Activated CD4-positive, alpha-beta memory T cell treated with anti-CD3 and anti-CD28 coated beads for 36 hours (primary cell): Measurements from ENCODE around the gene CKAP4. TPM values are rescaled to one million over a fixed set of nuclear protein-coding genes. Genes with fewer than 3 reads are reported as not detected.
"Not testable (repeated sequence)": the region's sequence is repeated elsewhere in the genome, so short reads cannot be mapped to it uniquely, and the experiment has no call there.

ENCODE experiments used
- CTCF ChIA-PET: fragments of 350-600 bp; sonication (Branson Sonifier 250); formaldehyde crosslinking; loops from one replicate; lab custom pipeline; 2021; ENCODE audit warnings: antibody characterized with exemption, inconsistent platforms; lab: Charles Lee
- POLR2A ChIA-PET: fragments of 350-600 bp; sonication (Branson Sonifier 250); formaldehyde crosslinking; loops from one replicate; lab custom pipeline; 2021; ENCODE audit warnings: antibody characterized with exemption; lab: Charles Lee
- DNase-seq: peaks from one replicate; pipeline ENCODE4 v3.0.0-alpha.2; 2020
- H3K27ac Mint-ChIP-seq: one replicate; pipeline ENCODE4 v1.8.0; 2021; ENCODE audit warnings: mixed read lengths
- H3K27me3 Mint-ChIP-seq: one replicate; pipeline ENCODE4 v1.8.0; 2021; ENCODE audit warnings: mixed read lengths
- H3K36me3 Mint-ChIP-seq: one replicate; pipeline ENCODE4 v1.8.0; 2021; ENCODE audit warnings: mixed read lengths
- H3K4me1 Mint-ChIP-seq: one replicate; pipeline ENCODE4 v1.8.0; 2021; ENCODE audit warnings: low read depth, mixed read lengths
- H3K4me3 Mint-ChIP-seq: one replicate; pipeline ENCODE4 v1.8.0; 2021; ENCODE audit warnings: mild to moderate bottlenecking, mixed read lengths
- H3K9me3 Mint-ChIP-seq: one replicate; pipeline ENCODE4 v1.8.0; 2021; ENCODE audit warnings: mixed read lengths
- intact Hi-C: fragments of 100-400 bp; cut with micrococcal nuclease; formaldehyde crosslinking; loops from one replicate; pipeline ENCODE4 v1.15.1; 2023
- total RNA-seq, 2 experiments: library from RNA; stranded (reverse); gene quantifications; one replicate each; pipeline ENCODE4 v1.2.3, GENCODE V29; 2021

Gene CKAP4
- total RNA-seq, 2 experiments from 2014 or later = 18.5 to 19.0 TPM

DNA sequence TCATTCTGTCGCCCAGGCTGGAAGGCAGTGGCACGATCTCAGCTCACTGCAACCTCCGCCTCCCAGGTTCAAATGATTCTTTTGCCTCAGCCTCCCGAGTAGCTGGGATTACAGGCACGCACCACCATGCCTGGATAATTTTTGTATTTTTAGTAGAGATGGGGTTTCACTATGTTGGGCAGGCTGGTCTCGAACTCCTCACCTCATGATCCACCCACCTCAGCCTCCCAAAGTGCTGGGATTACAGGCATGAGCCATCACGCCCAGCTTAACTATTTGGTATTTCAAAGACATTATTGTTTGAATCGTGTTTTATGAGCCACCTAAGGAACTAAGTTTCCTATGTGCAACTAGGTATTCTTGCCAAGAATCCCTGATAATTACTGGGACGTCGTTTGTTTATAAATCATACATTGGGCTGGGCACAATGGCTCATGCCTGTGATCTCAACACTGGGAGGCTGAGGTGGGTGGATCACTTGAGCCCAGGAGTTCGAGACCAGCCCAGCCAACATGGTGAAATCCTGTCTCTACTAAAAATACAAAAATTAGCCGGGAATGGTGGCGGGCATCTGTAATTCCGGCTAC lies 38.8 kb upstream of the CKAP4 start:
- POLR2A ChIA-PET = not testable (repeated sequence)
- CTCF ChIA-PET = interaction anchor here (9.5 kb wide), 1 partner anchor 60 kb away, joined by 285 read pairs; no protein-coding TSS in a partner anchor

DNA sequence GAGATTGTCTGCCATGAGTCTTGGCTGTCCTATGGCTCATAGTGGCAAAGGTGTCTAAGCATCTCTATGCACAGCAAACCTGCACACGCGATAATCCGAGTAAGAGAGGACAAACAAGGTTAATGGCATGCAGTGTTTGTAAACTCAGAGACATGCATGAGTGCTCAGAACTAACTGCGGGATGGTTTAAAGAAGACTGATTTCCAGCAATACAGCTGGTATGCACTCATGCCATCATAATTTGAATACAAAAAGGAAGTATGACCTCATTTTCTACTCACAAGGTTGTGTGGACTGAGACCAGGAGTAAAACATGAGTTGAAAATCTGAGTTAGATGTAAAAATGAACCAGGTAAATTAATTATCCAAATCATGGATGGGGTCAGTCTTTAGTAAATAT lies 38.2 kb upstream of the CKAP4 start:
- intact Hi-C loops = no loop called here
- Mint-ChIP-seq H3K9me3 (peaks cover 14% of the 10 kb centered on the region), H3K36me3 (peaks cover 2% of the 10 kb centered on the region), H3K27ac (no peak overlapping the region), H3K4me1 (peaks cover 37% of the 10 kb centered on the region), H3K27me3 (peaks cover 1% of the 10 kb centered on the region), H3K4me3 (no peak overlapping the region)
- ChIA-PET POLR2A (no interaction called here), CTCF (interaction anchor here (9.5 kb wide), 1 partner anchor 60 kb away, joined by 285 read pairs; no protein-coding TSS in a partner anchor)
- DNase-seq = no peak

More for the DNA sequence above, 38.8 kb upstream of the CKAP4 start:
- DNase-seq, H3K27me3 Mint-ChIP-seq, H3K27ac Mint-ChIP-seq, intact Hi-C loops, H3K9me3 Mint-ChIP-seq, H3K4me3 Mint-ChIP-seq, H3K36me3 Mint-ChIP-seq: not testable (repeated sequence)
- peaks cover 37% of the 10 kb centered on the region for H3K4me1 Mint-ChIP-seq

DNA sequence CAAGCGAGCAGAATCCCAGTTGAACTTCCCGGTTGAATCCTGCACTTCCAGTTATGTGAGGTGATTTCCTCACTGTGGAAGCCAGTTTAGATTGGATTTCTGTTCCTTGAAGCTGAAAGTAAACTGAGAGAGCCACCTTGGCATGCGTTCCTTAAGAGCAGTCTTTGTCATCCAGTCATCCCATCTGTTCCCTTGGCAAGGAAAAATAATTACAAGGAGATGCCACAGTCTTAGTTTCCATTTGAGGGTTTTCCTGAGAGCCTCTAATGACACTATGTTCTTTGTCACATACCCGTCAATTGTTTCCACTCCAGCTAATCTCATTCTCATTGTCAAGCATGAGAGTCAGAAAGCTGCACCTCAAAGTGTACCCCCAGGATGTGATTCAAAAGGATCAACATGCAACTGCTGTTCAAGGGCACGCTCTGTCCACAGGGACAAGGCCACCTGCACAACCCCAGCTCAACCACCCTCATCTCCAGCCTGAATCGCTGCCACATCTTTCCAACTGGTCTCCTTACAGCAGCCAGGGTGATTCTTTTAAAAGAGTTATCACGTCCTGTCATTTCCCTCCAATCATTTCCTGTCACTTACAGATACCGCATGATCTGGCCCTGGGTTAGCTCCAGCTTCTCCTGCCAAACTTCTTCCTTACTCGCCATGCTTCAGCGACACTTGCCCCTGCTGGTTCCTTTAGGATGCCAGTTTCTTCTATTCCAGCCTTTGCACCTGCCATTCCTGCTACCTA lies 36.7 kb upstream of the CKAP4 start:
- ChIA-PET POLR2A (interaction anchor here (0.6 kb wide), 1 partner anchor 11 kb away, joined by 5 read pairs; no protein-coding TSS in a partner anchor), CTCF (interaction anchor here (0.6 to 9.5 kb wide), 3 partner anchors 11 to 598 kb away, joined by 3 to 285 read pairs (median 48); no protein-coding TSS in a partner anchor)
- intact Hi-C loops = loop anchor here (5.0 kb wide), 1 partner anchor 862 kb away; no protein-coding TSS in a partner anchor
- peaks cover 2% of the 10 kb centered on the region for H3K36me3 Mint-ChIP-seq
- peak; percentile 33 for DNase-seq
- H3K27me3 Mint-ChIP-seq = peaks cover 1% of the 10 kb centered on the region
- no peak overlapping the region for H3K4me3 Mint-ChIP-seq
- H3K27ac Mint-ChIP-seq = no peak overlapping the region
- H3K4me1 Mint-ChIP-seq = peaks cover 37% of the 10 kb centered on the region
- H3K9me3 Mint-ChIP-seq = peaks cover 14% of the 10 kb centered on the region

DNA sequence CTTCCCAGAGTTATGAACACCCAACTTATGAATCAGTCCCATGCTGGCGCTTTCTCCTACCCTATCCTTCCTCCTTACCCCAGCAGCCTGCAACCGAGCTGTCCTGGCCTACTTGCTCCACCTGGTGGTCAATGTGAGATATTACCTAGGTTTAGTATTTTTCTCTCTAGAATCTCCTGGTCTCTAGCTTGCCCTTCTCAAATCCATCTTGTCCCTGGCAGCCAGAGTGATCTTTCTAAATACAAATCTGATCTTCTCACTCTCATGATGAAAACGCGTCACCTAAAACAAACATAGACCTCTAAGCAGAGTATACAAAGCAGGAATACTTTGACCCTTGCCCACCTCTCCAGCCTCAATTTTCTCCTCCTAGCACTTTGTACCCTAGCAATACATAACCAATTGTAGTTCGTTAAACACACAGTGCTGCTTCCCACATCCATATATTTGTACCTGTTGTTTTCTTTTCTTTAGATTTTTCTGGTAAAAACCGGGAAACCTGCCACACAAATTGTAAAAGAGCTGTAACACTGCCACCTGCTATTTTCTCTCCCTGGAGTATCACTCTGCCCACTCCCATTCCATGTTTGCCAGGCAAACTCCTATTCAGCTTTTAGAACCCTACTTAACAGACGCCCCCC lies 34.8 kb upstream of the CKAP4 start:
- no peak overlapping the region for H3K27ac Mint-ChIP-seq
- H3K9me3 Mint-ChIP-seq = peaks cover 14% of the 10 kb centered on the region
- CTCF ChIA-PET = interaction anchor here (0.6 to 9.5 kb wide), 25 partner anchors 8 to 874 kb away, joined by 3 to 285 read pairs (median 3); no protein-coding TSS in a partner anchor
- peaks cover 2% of the 10 kb centered on the region for H3K36me3 Mint-ChIP-seq
- H3K27me3 Mint-ChIP-seq = peaks cover 1% of the 10 kb centered on the region
- intact Hi-C loops = loop anchor here (1.0 to 5.0 kb wide), 3 partner anchors 34 to 860 kb away; partner anchors contain the start of gene CKAP4
- POLR2A ChIA-PET = interaction anchor here (1.5 kb wide), 1 partner anchor 21 kb away, joined by 3 read pairs; no protein-coding TSS in a partner anchor
- peaks cover 20% of the 10 kb centered on the region for H3K4me1 Mint-ChIP-seq
- DNase-seq = peak; percentile 65
- H3K4me3 Mint-ChIP-seq = no peak overlapping the region

DNA sequence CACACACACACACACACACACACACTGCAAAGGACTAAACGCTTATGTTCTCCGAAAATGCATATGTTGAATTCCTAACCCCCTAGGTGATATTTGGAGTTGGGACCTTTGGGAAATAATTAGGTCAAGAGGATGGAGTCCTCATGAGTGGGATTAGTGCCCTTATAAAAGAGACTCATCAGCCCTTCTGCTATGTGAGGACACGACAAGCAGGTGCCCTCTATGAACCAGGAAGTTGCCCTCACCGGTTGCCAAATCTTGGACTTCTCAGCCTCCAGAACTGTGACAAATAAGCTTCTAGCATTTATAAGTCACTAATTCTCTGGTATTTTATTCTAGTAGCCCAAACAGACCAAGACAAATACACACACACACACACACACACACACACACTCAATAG lies 34.0 kb upstream of the CKAP4 start:
- Mint-ChIP-seq H3K36me3 (peaks cover 2% of the 10 kb centered on the region), H3K4me3 (no peak overlapping the region), H3K9me3 (peaks cover 14% of the 10 kb centered on the region), H3K27me3 (peaks cover 1% of the 10 kb centered on the region), H3K27ac (no peak overlapping the region), H3K4me1 (peaks cover 16% of the 10 kb centered on the region)
- intact Hi-C loops = loop anchor here (1.0 to 5.0 kb wide), 3 partner anchors 33 to 860 kb away; partner anchors contain the start of gene CKAP4
- DNase-seq = no peak
- ChIA-PET POLR2A (interaction anchor here (1.5 kb wide), 1 partner anchor 22 kb away, joined by 3 read pairs; no protein-coding TSS in a partner anchor), CTCF (interaction anchor here (0.6 to 9.5 kb wide), 12 partner anchors 9 to 148 kb away, joined by 3 to 285 read pairs (median 4); no protein-coding TSS in a partner anchor)

DNA sequence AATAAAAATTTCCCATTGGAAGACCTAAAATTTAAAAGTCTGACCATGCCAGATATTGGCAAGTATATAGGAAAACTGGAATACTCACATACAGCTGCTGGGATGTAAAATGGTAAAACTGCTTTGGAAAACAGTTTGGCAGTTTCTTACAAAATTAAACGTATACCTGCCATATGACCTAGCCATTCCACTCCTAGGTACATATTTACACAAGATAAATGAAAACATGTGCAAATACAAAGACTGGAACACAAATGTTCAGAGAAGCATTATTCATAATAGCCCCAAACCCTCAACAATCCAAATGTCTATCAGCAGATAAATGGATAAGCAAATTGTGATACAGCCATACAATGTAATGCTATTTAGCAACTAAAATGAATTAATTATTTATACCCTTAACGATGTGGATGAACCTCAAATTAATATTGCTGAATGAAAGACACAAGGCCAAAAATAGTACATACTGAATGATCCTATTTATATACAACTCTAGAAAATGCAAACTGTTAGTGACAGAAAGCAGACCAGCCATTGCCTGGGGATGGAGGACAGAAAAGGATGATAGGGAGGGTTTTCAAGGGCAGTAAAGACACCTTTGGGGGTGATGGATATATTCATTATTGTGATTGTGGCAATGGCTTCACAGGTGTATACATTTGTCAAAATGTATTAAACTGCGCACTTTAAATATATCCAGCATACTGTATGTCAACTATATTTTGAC lies 33.4 kb upstream of the CKAP4 start:
- H3K4me1 Mint-ChIP-seq = peaks cover 16% of the 10 kb centered on the region
- no peak overlapping the region for H3K27ac Mint-ChIP-seq
- peaks cover 1% of the 10 kb centered on the region for H3K27me3 Mint-ChIP-seq
- peaks cover 2% of the 10 kb centered on the region for H3K36me3 Mint-ChIP-seq
- peaks cover 14% of the 10 kb centered on the region for H3K9me3 Mint-ChIP-seq
- intact Hi-C loops = loop anchor here (5.0 kb wide), 1 partner anchor 859 kb away; no protein-coding TSS in a partner anchor
- ChIA-PET CTCF (interaction anchor here (0.6 to 9.5 kb wide), 6 partner anchors 9 to 77 kb away, joined by 3 to 285 read pairs (median 4); no protein-coding TSS in a partner anchor), POLR2A (interaction anchor here (1.5 kb wide), 1 partner anchor 22 kb away, joined by 3 read pairs; no protein-coding TSS in a partner anchor)
- no peak overlapping the region for H3K4me3 Mint-ChIP-seq
- DNase-seq = no peak

DNA sequence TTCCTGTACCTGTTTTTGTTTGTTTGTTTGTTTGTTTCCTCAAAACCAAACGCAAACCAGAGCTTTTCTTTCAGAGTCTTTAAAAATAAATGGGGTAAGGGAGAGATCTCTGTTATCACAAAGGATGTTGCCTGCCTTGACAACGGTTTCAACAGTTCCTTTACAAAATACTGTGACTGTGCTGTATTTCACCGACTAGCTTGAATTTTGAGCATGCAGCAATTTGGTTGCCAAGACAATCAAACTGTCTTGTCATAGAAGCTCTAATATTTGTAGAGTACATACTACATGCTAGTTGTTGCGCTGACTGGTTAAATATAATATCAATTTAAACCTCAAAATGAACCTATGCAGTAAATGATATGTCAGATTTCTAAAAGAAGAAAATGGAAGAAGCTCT lies 32.3 kb upstream of the CKAP4 start:
- Mint-ChIP-seq H3K4me1 (peaks cover 10% of the 10 kb centered on the region), H3K4me3 (no peak overlapping the region), H3K27me3 (peaks cover 1% of the 10 kb centered on the region), H3K36me3 (peaks cover 2% of the 10 kb centered on the region), H3K27ac (no peak overlapping the region), H3K9me3 (peaks cover 14% of the 10 kb centered on the region)
- intact Hi-C loops = loop anchor here (5.0 kb wide), 1 partner anchor 858 kb away; no protein-coding TSS in a partner anchor
- ChIA-PET CTCF (interaction anchor here (1.5 to 9.5 kb wide), 2 partner anchors 54 to 77 kb away, joined by 4 to 285 read pairs; partner anchors contain the start of gene POLR3B), POLR2A (no interaction called here)
- no peak for DNase-seq

DNA sequence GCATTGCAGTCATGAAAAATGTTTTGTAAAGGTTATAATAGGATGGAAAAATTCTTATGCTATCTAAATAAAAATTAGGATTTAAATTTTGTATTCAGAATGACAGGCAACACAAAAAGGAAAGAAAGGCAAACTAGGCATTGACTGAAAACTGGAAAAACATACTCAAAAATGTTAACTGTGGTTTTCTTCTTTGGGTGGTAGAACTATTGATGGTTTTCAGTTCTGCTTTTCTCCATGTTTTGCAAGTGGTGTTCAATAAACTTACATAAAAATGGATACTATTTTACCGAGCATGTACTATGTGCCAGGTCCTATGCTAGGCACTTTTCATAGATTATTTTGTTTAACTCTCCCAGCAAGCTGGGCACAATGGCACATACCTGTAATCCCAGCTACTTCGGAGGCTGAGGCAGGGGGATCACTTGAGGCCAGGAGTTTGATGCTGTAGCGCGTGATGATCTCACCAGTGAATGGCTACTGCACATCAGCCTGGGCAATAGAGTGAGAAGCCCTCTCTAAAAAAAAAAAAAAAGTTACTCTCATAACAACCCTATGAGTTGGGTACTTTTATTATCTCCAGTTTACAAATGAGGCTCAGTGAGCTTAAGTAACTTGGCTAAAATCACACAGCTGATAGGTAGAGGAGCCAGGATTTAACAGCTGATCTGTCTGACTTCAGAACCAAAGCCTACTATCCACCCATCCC lies 28.4 kb upstream of the CKAP4 start:
- Mint-ChIP-seq H3K9me3 (peaks cover 2% of the 10 kb centered on the region), H3K27ac (no peak overlapping the region), H3K4me3 (no peak overlapping the region), H3K36me3 (no peaks in the 10 kb centered on the region), H3K27me3 (no peaks in the 10 kb centered on the region), H3K4me1 (no peaks in the 10 kb centered on the region)
- no peak for DNase-seq
- ChIA-PET CTCF (interaction anchor here (0.9 kb wide), 1 partner anchor 49 kb away, joined by 3 read pairs; no protein-coding TSS in a partner anchor), POLR2A (no interaction called here)
- intact Hi-C loops = no loop called here

DNA sequence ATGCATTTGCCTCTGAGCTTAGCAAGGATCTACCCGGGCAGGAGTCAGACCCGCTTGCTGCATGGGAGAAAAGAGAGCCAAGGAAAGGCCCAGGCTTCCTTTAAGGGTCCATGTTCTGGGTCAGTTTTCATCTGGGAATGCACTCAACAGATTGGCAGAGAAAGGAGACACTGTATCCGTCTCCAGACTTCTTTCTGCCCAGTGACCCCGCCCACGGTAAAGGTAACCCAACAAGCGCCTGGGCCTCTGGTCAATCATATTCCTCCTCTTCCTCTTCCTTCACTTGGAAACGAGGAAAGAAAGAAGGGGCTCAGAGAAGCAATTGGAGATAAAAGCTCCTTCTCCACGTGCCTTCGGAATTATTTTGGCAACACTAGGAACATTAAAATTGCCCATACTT lies 27.6 kb upstream of the CKAP4 start:
- ChIA-PET CTCF (interaction anchor here (0.6 to 1.2 kb wide), 3 partner anchors 49 to 53 kb away, joined by 3 to 5 read pairs (median 3); no protein-coding TSS in a partner anchor), POLR2A (no interaction called here)
- no peak overlapping the region for H3K4me3 Mint-ChIP-seq
- H3K9me3 Mint-ChIP-seq = no peaks in the 10 kb centered on the region
- intact Hi-C loops = no loop called here
- H3K27me3 Mint-ChIP-seq = no peaks in the 10 kb centered on the region
- H3K27ac Mint-ChIP-seq = no peak overlapping the region
- H3K4me1 Mint-ChIP-seq = no peaks in the 10 kb centered on the region
- H3K36me3 Mint-ChIP-seq = no peaks in the 10 kb centered on the region
- no peak for DNase-seq

DNA sequence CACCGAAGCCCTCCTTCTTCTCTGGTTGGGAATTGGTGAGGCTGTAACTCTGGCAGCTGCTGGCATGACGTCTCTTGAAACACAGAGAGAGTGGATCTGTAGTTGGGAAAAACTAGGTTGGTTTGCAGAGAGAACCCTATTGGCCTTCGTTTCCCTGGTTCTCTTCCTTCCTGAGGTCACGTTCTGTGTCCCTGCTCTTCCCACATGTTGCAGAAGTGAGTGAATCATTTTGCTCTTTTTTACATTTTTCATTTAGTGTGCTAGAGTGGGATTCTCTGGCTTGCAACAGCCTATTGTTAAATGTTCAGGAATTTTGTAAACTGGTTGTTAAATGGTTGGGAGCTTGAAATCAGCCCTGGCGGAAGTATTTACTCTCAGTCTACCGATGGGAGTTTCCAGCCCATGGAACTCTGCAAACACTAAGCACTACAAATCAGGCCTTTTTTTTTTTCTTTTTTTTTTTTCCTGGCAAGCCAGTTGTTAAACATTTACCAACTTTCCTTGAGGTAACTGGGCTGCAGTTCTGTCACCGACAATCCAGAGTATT lies 26.8 kb upstream of the CKAP4 start:
- no peaks in the 10 kb centered on the region for H3K27me3 Mint-ChIP-seq
- DNase-seq = no peak
- intact Hi-C loops = no loop called here
- ChIA-PET CTCF (interaction anchor here (1.2 to 1.8 kb wide), 3 partner anchors 47 to 51 kb away, joined by 3 to 8 read pairs (median 5); no protein-coding TSS in a partner anchor), POLR2A (no interaction called here)
- H3K36me3 Mint-ChIP-seq = no peaks in the 10 kb centered on the region
- H3K27ac Mint-ChIP-seq = no peak overlapping the region
- H3K4me1 Mint-ChIP-seq = no peaks in the 10 kb centered on the region
- no peak overlapping the region for H3K4me3 Mint-ChIP-seq
- no peaks in the 10 kb centered on the region for H3K9me3 Mint-ChIP-seq
